PC-3 (cell line): Measurements from ENCODE around the gene SLC41A3. TPM values are rescaled to one million over a fixed set of nuclear protein-coding genes. Genes with fewer than 3 reads are reported as not detected.

Source experiments
- ATAC-seq: fragments of 200-7000 bp; cut with Tn5 transposase; 2 replicates; pipeline ENCODE4 v1.9.1; 2020; ENCODE audit warnings: mild to moderate bottlenecking, moderate library complexity
- BruUV-seq: library from RNA; stranded (reverse); fragments of 400-500 nt; replicated peaks from 2 replicates; lab custom pipeline; 2021; lab: Mats Ljungman, UMichigan
- CTCF ChIA-PET: fragments of 300-600 bp; sonication (Branson Sonifier 250); formaldehyde crosslinking; loops from one replicate; lab custom pipeline; 2022; ENCODE audit warnings: antibody characterized with exemption; lab: Charles Lee
- POLR2A ChIA-PET: fragments of 300-600 bp; sonication (Branson Sonifier 250); formaldehyde crosslinking; loops from one replicate; lab custom pipeline; 2022; ENCODE audit warnings: antibody characterized with exemption; ENCODE audit not compliant: unreplicated experiment; lab: Charles Lee
- DNase-seq: peaks from one replicate; pipeline ENCODE4 v3.0.0-alpha.2; 2015
- H2AFZ ChIP-seq: fragments of 300-600 bp; sonication (generic); 2 replicates; pipeline ENCODE4 v1.6.0; 2016; ENCODE audit warnings: antibody characterized with exemption, low read length
- H3F3A ChIP-seq: fragments of 300-600 bp; sonication (generic); one replicate; pipeline ENCODE4 v1.6.0; 2017; ENCODE audit warnings: antibody characterized with exemption, low read length, control low read depth, mild to moderate bottlenecking; ENCODE audit not compliant: unreplicated experiment
- H3K27ac ChIP-seq: fragments of 300-600 bp; sonication (generic); 2 replicates; pipeline ENCODE4 v1.5.1; 2016; ENCODE audit warnings: mild to moderate bottlenecking, low read length
- H3K27me3 ChIP-seq: fragments of 300-600 bp; sonication (generic); 2 replicates; pipeline ENCODE4 v1.6.1; 2016; ENCODE audit warnings: low read length, mixed read lengths
- H3K36me3 ChIP-seq: fragments of 300-600 bp; sonication (generic); 2 replicates; pipeline ENCODE4 v1.6.1; 2016; ENCODE audit warnings: low read depth, mixed run types, low read length, mixed read lengths
- H3K4me1 ChIP-seq: fragments of 300-600 bp; sonication (generic); 2 replicates; pipeline ENCODE4 v1.5.1; 2016; ENCODE audit warnings: low read length; ENCODE audit not compliant: insufficient read depth
- H3K4me2 ChIP-seq: fragments of 300-600 bp; sonication (generic); 2 replicates; pipeline ENCODE4 v1.6.0; 2016; ENCODE audit warnings: low read length
- H3K4me3 ChIP-seq: fragments of 300-600 bp; sonication (generic); 2 replicates; pipeline ENCODE4 v1.5.1; 2016; ENCODE audit warnings: mild to moderate bottlenecking, low read length, mixed read lengths
- H3K79me2 ChIP-seq: fragments of 300-600 bp; sonication (generic); 2 replicates; pipeline ENCODE4 v1.6.1; 2017; ENCODE audit warnings: low read length, mixed read lengths
- H3K9ac ChIP-seq: fragments of 300-600 bp; sonication (generic); 2 replicates; pipeline ENCODE4 v1.6.0; 2016; ENCODE audit warnings: mild to moderate bottlenecking, low read length
- H3K9me2 ChIP-seq: fragments of 300-600 bp; sonication (generic); replicated peaks from 2 replicates; pipeline ENCODE4 v1.6.1; 2016; ENCODE audit warnings: mixed run types, low read length, mixed read lengths
- H3K9me3 ChIP-seq: fragments of 300-600 bp; sonication (generic); 2 replicates; pipeline ENCODE4 v1.6.1; 2016; ENCODE audit warnings: low read length, mixed read lengths
- H4K20me1 ChIP-seq: fragments of 300-600 bp; sonication (generic); 2 replicates; pipeline ENCODE4 v1.6.1; 2016; ENCODE audit warnings: low read length, mixed read lengths
- EZH2 ChIP-seq: fragments of 300-600 bp; sonication (generic); IDR thresholded peaks from one replicate; pipeline ENCODE4 v1.6.1; 2017; ENCODE audit warnings: antibody characterized with exemption, mild to moderate bottlenecking, low read length; ENCODE audit not compliant: unreplicated experiment
- EZH2phosphoT487 ChIP-seq: fragments of 300-600 bp; sonication (generic); IDR thresholded peaks from 2 replicates; pipeline ENCODE4 v1.6.1; 2018; ENCODE audit warnings: mild to moderate bottlenecking, antibody characterized with exemption, low read length, borderline replicate concordance
- intact Hi-C: fragments of 100-400 bp; cut with micrococcal nuclease; formaldehyde crosslinking; loops from 2 replicates; pipeline ENCODE4 v1.9.0; 2023
- total RNA-seq: library from RNA; depleted of rRNA; stranded (reverse); fragments of >200 nt; gene quantifications from 2 replicates; pipeline ENCODE4 v1.2.3, GENCODE V29; 2014
- TF ChIP-seq, protein P1 (sequence below): fragments of 300-600 bp; sonication (generic); conservative IDR thresholded peaks from 2 replicates; pipeline ENCODE4 v1.5.1; 2017; ENCODE audit warnings: antibody characterized with exemption, low read depth, mild to moderate bottlenecking, low read length

SLC41A3 gene
- total RNA-seq, 1 experiment from 2014 or later = 29.8 TPM

DNA sequence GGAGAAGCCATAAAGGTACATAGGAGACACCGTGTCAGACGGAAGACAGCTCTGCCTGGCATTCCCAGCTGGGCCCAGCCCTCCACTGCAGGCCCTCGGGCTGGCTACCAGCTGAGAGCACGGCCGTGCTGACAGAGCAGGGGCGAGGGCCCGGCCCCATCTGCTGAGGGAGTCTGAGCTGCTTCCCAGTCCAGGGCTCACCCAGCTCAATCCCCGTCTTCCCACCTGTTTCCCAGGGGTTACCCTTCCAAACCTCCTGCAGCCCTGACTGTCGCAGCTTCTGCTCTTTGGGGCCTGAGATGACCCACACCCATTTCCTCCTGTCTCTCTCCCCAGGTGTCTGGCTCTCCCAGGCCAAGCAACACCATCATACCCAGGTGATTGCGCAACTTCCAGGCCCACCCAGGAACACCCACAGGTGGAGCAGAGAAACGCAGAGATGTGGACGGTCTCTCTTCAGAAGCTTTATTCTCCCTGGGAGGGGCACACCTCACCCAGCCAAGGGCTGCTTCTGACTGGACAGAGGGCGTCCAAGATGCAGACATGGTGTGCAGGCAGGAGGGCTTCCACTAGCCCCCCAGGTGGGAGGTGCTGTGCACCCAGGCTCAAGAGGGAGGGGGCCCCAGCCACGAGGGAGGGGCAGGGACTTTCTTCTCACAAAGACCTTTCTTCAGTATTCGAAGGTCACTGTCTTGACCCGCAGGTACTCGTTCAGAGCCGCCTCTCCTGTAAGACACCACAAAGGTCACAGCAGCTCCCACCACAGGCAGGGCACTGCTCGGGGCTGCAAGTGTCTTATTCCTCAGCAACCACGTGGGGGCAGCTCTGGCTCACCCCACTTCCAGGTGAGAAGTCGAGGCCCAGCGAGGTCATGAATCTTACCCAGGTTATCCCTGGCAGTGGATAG is 19.4 kb upstream of the SLC41A3 start:
- H3K9me2 ChIP-seq = no peaks in the 10 kb centered on the region
- H4K20me1 ChIP-seq = no peaks in the 10 kb centered on the region
- no peak overlapping the region for H3K4me3 ChIP-seq
- CTCF ChIA-PET = no interaction called here
- no peaks in the 10 kb centered on the region for H3F3A ChIP-seq
- H2AFZ ChIP-seq = no peak overlapping the region
- TF ChIP-seq EZH2phosphoT487 = no peak
- TF ChIP-seq, protein P1, sequence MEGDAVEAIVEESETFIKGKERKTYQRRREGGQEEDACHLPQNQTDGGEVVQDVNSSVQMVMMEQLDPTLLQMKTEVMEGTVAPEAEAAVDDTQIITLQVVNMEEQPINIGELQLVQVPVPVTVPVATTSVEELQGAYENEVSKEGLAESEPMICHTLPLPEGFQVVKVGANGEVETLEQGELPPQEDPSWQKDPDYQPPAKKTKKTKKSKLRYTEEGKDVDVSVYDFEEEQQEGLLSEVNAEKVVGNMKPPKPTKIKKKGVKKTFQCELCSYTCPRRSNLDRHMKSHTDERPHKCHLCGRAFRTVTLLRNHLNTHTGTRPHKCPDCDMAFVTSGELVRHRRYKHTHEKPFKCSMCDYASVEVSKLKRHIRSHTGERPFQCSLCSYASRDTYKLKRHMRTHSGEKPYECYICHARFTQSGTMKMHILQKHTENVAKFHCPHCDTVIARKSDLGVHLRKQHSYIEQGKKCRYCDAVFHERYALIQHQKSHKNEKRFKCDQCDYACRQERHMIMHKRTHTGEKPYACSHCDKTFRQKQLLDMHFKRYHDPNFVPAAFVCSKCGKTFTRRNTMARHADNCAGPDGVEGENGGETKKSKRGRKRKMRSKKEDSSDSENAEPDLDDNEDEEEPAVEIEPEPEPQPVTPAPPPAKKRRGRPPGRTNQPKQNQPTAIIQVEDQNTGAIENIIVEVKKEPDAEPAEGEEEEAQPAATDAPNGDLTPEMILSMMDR = no peak
- TF ChIP-seq EZH2 = no peak
- intact Hi-C loops = no loop called here
- H3K9ac ChIP-seq = no peak overlapping the region
- H3K4me1 ChIP-seq = no peaks in the 10 kb centered on the region
- POLR2A ChIA-PET = no interaction called here
- H3K36me3 ChIP-seq = no peaks in the 10 kb centered on the region
- BruUV-seq = no TSS peak
- H3K9me3 ChIP-seq = no peaks in the 10 kb centered on the region
- H3K27me3 ChIP-seq = no peaks in the 10 kb centered on the region
- no peak overlapping the region for H3K27ac ChIP-seq
- no peak for DNase-seq
- no peak for ATAC-seq
- no peaks in the 10 kb centered on the region for H3K79me2 ChIP-seq
- no peak overlapping the region for H3K4me2 ChIP-seq

DNA sequence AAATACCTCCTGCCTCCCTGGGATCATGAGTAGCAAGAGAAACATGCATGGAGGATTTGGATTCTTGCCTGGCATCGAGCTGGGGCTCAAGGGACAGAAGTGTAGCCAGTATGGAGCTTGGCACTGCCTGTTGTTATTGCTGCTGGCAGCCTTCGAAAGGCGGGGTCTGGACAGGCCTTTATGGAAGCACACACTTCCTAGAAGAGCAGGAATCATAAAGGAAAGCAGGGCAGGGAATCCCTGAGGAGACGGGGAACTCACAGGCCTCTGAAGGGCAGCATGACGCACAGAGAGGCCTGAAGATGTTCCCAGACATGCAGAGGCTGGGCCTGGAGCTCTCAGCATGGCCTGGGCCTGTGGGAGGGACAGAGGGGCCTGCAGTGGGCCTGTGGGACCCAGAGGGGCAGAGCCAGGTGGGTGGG is 18.6 kb upstream of the SLC41A3 start:
- Histone ChIP-seq H3K9me2 (no peaks in the 10 kb centered on the region), H3K27ac (no peak overlapping the region), H4K20me1 (no peaks in the 10 kb centered on the region), H3K36me3 (no peaks in the 10 kb centered on the region), H3K4me1 (no peaks in the 10 kb centered on the region), H3K79me2 (no peaks in the 10 kb centered on the region), H2AFZ (no peak overlapping the region), H3K9me3 (no peaks in the 10 kb centered on the region), H3K27me3 (no peaks in the 10 kb centered on the region), H3K4me3 (no peak overlapping the region), H3K9ac (no peak overlapping the region), H3F3A (no peaks in the 10 kb centered on the region), H3K4me2 (no peak overlapping the region)
- CTCF ChIA-PET = no interaction called here
- DNase-seq (no peak), ATAC-seq (no peak)
- no TSS peak for BruUV-seq
- intact Hi-C loops = no loop called here
- POLR2A ChIA-PET = no interaction called here
- TF ChIP-seq, protein P1 = no peak
- TF ChIP-seq EZH2 = no peak
- TF ChIP-seq EZH2phosphoT487 = no peak

DNA sequence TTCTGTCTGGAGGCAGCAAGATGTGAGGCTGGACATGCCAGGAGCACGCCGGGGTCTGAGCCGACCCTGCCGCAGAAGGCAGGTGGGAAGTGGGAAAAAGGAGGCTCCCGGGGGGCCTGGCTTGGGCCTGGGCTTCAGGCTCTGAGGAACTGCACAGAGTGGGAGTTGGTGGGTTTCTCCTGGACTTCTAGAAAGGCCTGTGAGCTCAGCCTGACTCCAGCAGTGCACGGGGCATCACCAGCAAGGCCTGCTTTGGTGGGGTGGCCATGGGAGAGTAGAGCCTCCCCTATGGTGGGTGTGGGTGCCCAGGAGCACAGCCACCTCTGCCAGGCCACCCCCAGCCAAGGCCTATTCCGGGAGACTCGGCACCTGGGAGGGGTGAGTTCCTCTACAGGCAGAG is 18.1 kb upstream of the SLC41A3 start:
- no peaks in the 10 kb centered on the region for H3K36me3 ChIP-seq
- ChIA-PET CTCF (no interaction called here), POLR2A (no interaction called here)
- no peaks in the 10 kb centered on the region for H3K79me2 ChIP-seq
- H3K27ac ChIP-seq = no peak overlapping the region
- H4K20me1 ChIP-seq = no peaks in the 10 kb centered on the region
- no peaks in the 10 kb centered on the region for H3K9me2 ChIP-seq
- H3K9me3 ChIP-seq = no peaks in the 10 kb centered on the region
- no peak overlapping the region for H2AFZ ChIP-seq
- no peak overlapping the region for H3K9ac ChIP-seq
- TF ChIP-seq, protein P1 = no peak
- TF ChIP-seq EZH2 = no peak
- TF ChIP-seq EZH2phosphoT487 = no peak
- DNase-seq = no peak
- no peak overlapping the region for H3K4me2 ChIP-seq
- no peak overlapping the region for H3K4me3 ChIP-seq
- no peaks in the 10 kb centered on the region for H3F3A ChIP-seq
- intact Hi-C loops = no loop called here
- no peak for ATAC-seq
- BruUV-seq = no TSS peak
- no peaks in the 10 kb centered on the region for H3K27me3 ChIP-seq
- H3K4me1 ChIP-seq = no peaks in the 10 kb centered on the region
